ENCODE measurements around the gene RAF1.
"Not testable (repeated sequence)": the region's sequence is repeated elsewhere in the genome, so short reads cannot be mapped to it uniquely, and the experiment has no call there.

Gene RAF1

GRCh38 chr3:12663936-12664908, at the start of gene RAF1:
Gene RAF1, minus strand, starts transcription at chr3:12664117. Its CDS starts 45,396 bp downstream, at chr3:12618721.
- intact Hi-C loops (cut with DNase I): loop anchor here (2.0 to 10.0 kb wide), 3 partner anchors 107 to 281 kb away; partner anchors contain the start of gene MKRN2
- peak; percentile 96 to 100 (median 98) for DNase-seq

- intact Hi-C loops (cut with DNase I): no loop called here
- no peak for DNase-seq
Measured at GRCh38 chr3:12710062-12710461, 46.1 kb upstream of the RAF1 start.

GRCh38 chr3:12709334-12709733, 45.4 kb upstream of the RAF1 start:
- intact Hi-C loops (cut with DNase I): no loop called here
- DNase-seq: no peak

GRCh38 chr3:12708584-12709192, 44.8 kb upstream of the RAF1 start:
- intact Hi-C loops (cut with DNase I): no loop called here
- peak in 20 of 42 donors; percentile 2 to 56 (median 17) for DNase-seq

- no peak for DNase-seq
- intact Hi-C loops (cut with DNase I): no loop called here
Measured at GRCh38 chr3:12707449-12707848, 43.5 kb upstream of the RAF1 start.

- intact Hi-C loops (cut with DNase I): no loop called here
- DNase-seq: peak in 34 of 42 donors; percentile 6 to 72 (median 44)
Measured at GRCh38 chr3:12706504-12707253, 42.8 kb upstream of the RAF1 start.

- DNase-seq: no peak
- intact Hi-C loops (cut with DNase I): no loop called here
Measured at GRCh38 chr3:12705981-12706380, 42.1 kb upstream of the RAF1 start.

GRCh38 chr3:12705374-12705926, 41.5 kb upstream of the RAF1 start:
- intact Hi-C loops (cut with DNase I): no loop called here
- DNase-seq: no peak

- intact Hi-C loops (cut with DNase I): no loop called here
- no peak for DNase-seq
Measured at GRCh38 chr3:12702501-12702900, 38.6 kb upstream of the RAF1 start.

GRCh38 chr3:12701601-12702000, 37.7 kb upstream of the RAF1 start:
- DNase-seq; intact Hi-C loops (cut with DNase I): not testable (repeated sequence)

- intact Hi-C loops (cut with DNase I): no loop called here
- DNase-seq: no peak
Measured at GRCh38 chr3:12700800-12701199, 36.9 kb upstream of the RAF1 start.

GRCh38 chr3:12695916-12696315, 32.0 kb upstream of the RAF1 start:
- intact Hi-C loops (cut with DNase I): no loop called here
- DNase-seq: no peak

- intact Hi-C loops (cut with DNase I): no loop called here
- no peak for DNase-seq
Measured at GRCh38 chr3:12695112-12695511, 31.2 kb upstream of the RAF1 start.

GRCh38 chr3:12692444-12692843, 28.5 kb upstream of the RAF1 start:
- no peak for DNase-seq
- intact Hi-C loops (cut with DNase I): no loop called here

- no peak for DNase-seq
- intact Hi-C loops (cut with DNase I): no loop called here
Measured at GRCh38 chr3:12689997-12690711, 26.2 kb upstream of the RAF1 start.

- no peak for DNase-seq
- intact Hi-C loops (cut with DNase I): no loop called here
Measured at GRCh38 chr3:12687948-12688347, 24.0 kb upstream of the RAF1 start.

- intact Hi-C loops (cut with DNase I): no loop called here
- no peak for DNase-seq
Measured at GRCh38 chr3:12686096-12686495, 22.2 kb upstream of the RAF1 start.

GRCh38 chr3:12681943-12682390, 18.1 kb upstream of the RAF1 start:
- intact Hi-C loops (cut with DNase I): no loop called here
- DNase-seq: peak in 15 of 42 donors; percentile 5 to 54 (median 15)

All from head of caudate nucleus (tissue), 42 donors.